GM21619 (cell line): ENCODE results near the gene AQP12B.

Experiments
- ATAC-seq: cut with Tn5 transposase; IDR thresholded peaks from one replicate; pipeline ENCODE4 v1.9.1; 2021; ENCODE audit not compliant: unreplicated experiment

Gene AQP12B

GRCh38 chr2:240636563-240637115, 46.0 kb downstream of the AQP12B start:
- ATAC-seq, result no peak

GRCh38 chr2:240635998-240636547, 46.6 kb downstream of the AQP12B start:
- no peak for ATAC-seq

- no peak for ATAC-seq
These were observed 47.3 kb downstream of the AQP12B start for GRCh38 chr2:240635121-240635997.

GRCh38 chr2:240632306-240632721, 50.4 kb downstream of the AQP12B start:
- ATAC-seq, result no peak

- ATAC-seq, result no peak
These were observed 51.0 kb downstream of the AQP12B start for GRCh38 chr2:240631548-240632305.

- no peak for ATAC-seq
These were observed 51.7 kb downstream of the AQP12B start for GRCh38 chr2:240630771-240631547.

GRCh38 chr2:240629968-240630770, 52.5 kb downstream of the AQP12B start:
- ATAC-seq, result no peak

- ATAC-seq, result no peak
These were observed 53.1 kb downstream of the AQP12B start for GRCh38 chr2:240629619-240629967.

GRCh38 chr2:240628808-240629618, 53.7 kb downstream of the AQP12B start:
- ATAC-seq, result no peak

- no peak for ATAC-seq
These were observed 54.2 kb downstream of the AQP12B start for GRCh38 chr2:240628507-240628807.

- no peak for ATAC-seq
These were observed 54.8 kb downstream of the AQP12B start for GRCh38 chr2:240627736-240628506.

- no peak for ATAC-seq
These were observed 56.0 kb downstream of the AQP12B start for GRCh38 chr2:240626531-240627300.
